Measurements from ENCODE around the gene CACNA1I. TPM values are rescaled to one million over a fixed set of nuclear protein-coding genes. Genes with fewer than 3 reads are reported as not detected.

CACNA1I gene
- total RNA-seq, 3 donors from 2014 or later (not counting 1 experiment from before 2014, with no cell fraction given) = 0.05 to 0.83 (median 0.72) TPM

DNA sequence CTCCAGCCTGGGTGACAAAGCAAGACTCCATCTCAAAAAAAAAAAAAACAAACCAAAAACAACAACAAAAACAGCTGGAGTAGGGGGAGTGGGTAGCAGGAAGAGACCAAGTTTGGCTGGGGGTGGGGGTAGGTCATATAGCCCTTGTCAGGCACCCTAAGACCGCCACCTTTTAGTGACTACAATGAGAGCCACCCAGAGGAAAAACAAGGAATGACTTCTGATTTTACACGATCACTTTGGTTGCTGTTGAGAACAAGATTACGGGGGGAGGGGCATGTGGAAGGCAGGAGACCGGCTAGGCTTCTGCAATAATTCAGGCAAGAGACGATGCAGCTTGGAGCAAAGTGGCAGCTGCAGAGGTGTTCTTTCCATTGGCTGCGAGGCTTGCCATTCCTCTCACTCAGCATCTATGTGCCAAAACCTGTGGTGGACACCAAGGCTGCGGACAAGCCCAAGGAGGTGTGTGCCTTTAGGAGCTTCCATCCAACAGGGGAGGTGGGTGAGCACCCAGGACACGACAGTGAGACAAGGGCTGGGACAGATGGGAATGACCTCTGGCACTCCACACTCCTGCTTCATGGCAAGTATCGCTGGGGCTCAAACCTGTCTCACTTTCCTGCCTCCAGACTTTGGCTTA, 39.7 kb upstream of the CACNA1I start:
- H3K4me1 ChIP-seq (ENCODE audit: control insufficient read depth, insufficient read depth, low read length) = peaks cover 69% of the 10 kb centered on the region
- no peaks in the 10 kb centered on the region for H3K9me3 ChIP-seq (ENCODE audit: control insufficient read depth, insufficient read depth, low read length)
- Mint-ChIP-seq H3K36me3 (no peaks in the 10 kb centered on the region), H3K27me3 (ENCODE audit: low read depth in 2 of 2) (no peaks in the 10 kb centered on the region), H3K4me3 (peak overlapping the region; percentile 94), H3K4me1 (peaks cover 41 to 66% of the 10 kb centered on the region in 2 donors), H3K27ac (peak overlapping the region; percentile 92 to 97), H3K9me3 (no peaks in the 10 kb centered on the region)
- no peaks in the 10 kb centered on the region for H3K27me3 ChIP-seq (ENCODE audit: control insufficient read depth, insufficient read depth, low read length)
- H3K36me3 ChIP-seq (ENCODE audit: control insufficient read depth, insufficient read depth, low read length) = peaks cover 24% of the 10 kb centered on the region
- intact Hi-C loops (cut with micrococcal nuclease) = loop anchor here (2.0 to 10.0 kb wide), 4 partner anchors 188 to 1114 kb away; partner anchors contain the start of gene CBX6
- peak in 1 of 2 donors; percentile 67 for DNase-seq
- no peak for ATAC-seq
- H3K27ac ChIP-seq (ENCODE audit: low read length) = no peak overlapping the region
- H3K4me3 ChIP-seq (ENCODE audit: low read length) = no peak overlapping the region
- TF ChIP-seq, protein P1, sequence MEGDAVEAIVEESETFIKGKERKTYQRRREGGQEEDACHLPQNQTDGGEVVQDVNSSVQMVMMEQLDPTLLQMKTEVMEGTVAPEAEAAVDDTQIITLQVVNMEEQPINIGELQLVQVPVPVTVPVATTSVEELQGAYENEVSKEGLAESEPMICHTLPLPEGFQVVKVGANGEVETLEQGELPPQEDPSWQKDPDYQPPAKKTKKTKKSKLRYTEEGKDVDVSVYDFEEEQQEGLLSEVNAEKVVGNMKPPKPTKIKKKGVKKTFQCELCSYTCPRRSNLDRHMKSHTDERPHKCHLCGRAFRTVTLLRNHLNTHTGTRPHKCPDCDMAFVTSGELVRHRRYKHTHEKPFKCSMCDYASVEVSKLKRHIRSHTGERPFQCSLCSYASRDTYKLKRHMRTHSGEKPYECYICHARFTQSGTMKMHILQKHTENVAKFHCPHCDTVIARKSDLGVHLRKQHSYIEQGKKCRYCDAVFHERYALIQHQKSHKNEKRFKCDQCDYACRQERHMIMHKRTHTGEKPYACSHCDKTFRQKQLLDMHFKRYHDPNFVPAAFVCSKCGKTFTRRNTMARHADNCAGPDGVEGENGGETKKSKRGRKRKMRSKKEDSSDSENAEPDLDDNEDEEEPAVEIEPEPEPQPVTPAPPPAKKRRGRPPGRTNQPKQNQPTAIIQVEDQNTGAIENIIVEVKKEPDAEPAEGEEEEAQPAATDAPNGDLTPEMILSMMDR (IDR thresholded peaks at IDR 0.05) = no peak
- WGBS (ENCODE audit: insufficient coverage) = 66% methylated on average over 9 of the region's 9 CpGs

GRCh38 chr22:39532215-39533073, 38.1 kb upstream of the CACNA1I start, which contains the start of gene RPS19BP1:
TSS of gene RPS19BP1 (minus strand) at chr22:39532748. CDS start at chr22:39532738, 10 bp downstream.
- no peaks in the 10 kb centered on the region for H3K36me3 Mint-ChIP-seq
- H3K4me1 ChIP-seq (ENCODE audit: control insufficient read depth, insufficient read depth, low read length) = peaks cover 54% of the 10 kb centered on the region
- no peaks in the 10 kb centered on the region for H3K9me3 Mint-ChIP-seq
- H3K36me3 ChIP-seq (ENCODE audit: control insufficient read depth, insufficient read depth, low read length) = peaks cover 24% of the 10 kb centered on the region
- WGBS (ENCODE audit: insufficient coverage) = under 1% methylated on average over 67 of the region's 67 CpGs
- peak; percentile 86 to 94 (median 87) for ATAC-seq
- peak; percentile 96 to 100 for DNase-seq
- no peaks in the 10 kb centered on the region for H3K9me3 ChIP-seq (ENCODE audit: control insufficient read depth, insufficient read depth, low read length)
- peak within 1 kb of the TSS; percentile 94 for H3K4me3 Mint-ChIP-seq
- intact Hi-C loops (cut with micrococcal nuclease) = loop anchor here (1.0 to 10.0 kb wide), 6 partner anchors 12 to 1112 kb away; partner anchors contain the start of genes ATF4, CBX6 and MIEF1
- peak within 1 kb of the TSS; percentile 90 for H3K4me3 ChIP-seq (ENCODE audit: low read length)
- no peaks in the 10 kb centered on the region for H3K27me3 ChIP-seq (ENCODE audit: control insufficient read depth, insufficient read depth, low read length)
- peak within 1 kb of the TSS; percentile 87 for H3K27ac ChIP-seq (ENCODE audit: low read length)
- H3K4me1 Mint-ChIP-seq = peaks cover 30 to 54% of the 10 kb centered on the region in 2 donors
- peak within 1 kb of the TSS; percentile 92 to 97 for H3K27ac Mint-ChIP-seq
- no peaks in the 10 kb centered on the region for H3K27me3 Mint-ChIP-seq (ENCODE audit: low read depth in 2 of 2)
- TF ChIP-seq, protein P1 (IDR thresholded peaks at IDR 0.05) = no peak

DNA sequence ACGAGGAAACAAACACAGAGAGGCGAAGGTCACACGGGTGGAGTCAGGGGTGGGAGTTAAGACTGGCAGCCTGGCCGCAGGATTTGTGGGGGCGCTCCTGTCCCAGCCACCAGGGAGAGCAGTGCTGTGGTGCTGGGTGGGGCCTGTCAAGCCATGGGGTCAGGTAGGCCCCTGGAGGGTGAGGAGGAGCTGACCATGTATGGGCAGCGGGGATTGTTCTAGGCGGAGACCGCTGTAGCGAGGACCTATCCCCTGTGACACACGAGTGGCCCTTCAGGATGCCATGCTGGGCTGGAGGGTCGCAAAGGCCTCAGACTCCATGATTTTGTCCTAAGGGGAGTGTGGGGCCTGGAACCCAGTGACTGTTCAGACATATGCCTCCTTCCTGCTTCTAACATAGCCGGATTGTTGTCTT, 36.5 kb upstream of the CACNA1I start:
- peaks cover 38% of the 10 kb centered on the region for H3K4me1 ChIP-seq (ENCODE audit: control insufficient read depth, insufficient read depth, low read length)
- WGBS (ENCODE audit: insufficient coverage) = 91% methylated on average over 12 of the region's 12 CpGs
- no peaks in the 10 kb centered on the region for H3K9me3 ChIP-seq (ENCODE audit: control insufficient read depth, insufficient read depth, low read length)
- ATAC-seq (no peak), DNase-seq (no peak)
- no peak overlapping the region for H3K27ac Mint-ChIP-seq
- H3K4me3 Mint-ChIP-seq = no peak overlapping the region
- no peaks in the 10 kb centered on the region for H3K27me3 Mint-ChIP-seq (ENCODE audit: low read depth in 2 of 2)
- peaks cover 11% of the 10 kb centered on the region for H3K36me3 ChIP-seq (ENCODE audit: control insufficient read depth, insufficient read depth, low read length)
- TF ChIP-seq, protein P1 (IDR thresholded peaks at IDR 0.05) = no peak
- H3K4me1 Mint-ChIP-seq = peaks cover 19 to 41% of the 10 kb centered on the region in 2 donors
- no peaks in the 10 kb centered on the region for H3K27me3 ChIP-seq (ENCODE audit: control insufficient read depth, insufficient read depth, low read length)
- H3K4me3 ChIP-seq (ENCODE audit: low read length) = no peak overlapping the region
- H3K36me3 Mint-ChIP-seq = no peaks in the 10 kb centered on the region
- intact Hi-C loops (cut with micrococcal nuclease) = loop anchor here (1.0 to 10.0 kb wide), 5 partner anchors 491 to 1111 kb away; partner anchors contain the start of gene CBX6
- H3K27ac ChIP-seq (ENCODE audit: low read length) = no peak overlapping the region
- H3K9me3 Mint-ChIP-seq = no peaks in the 10 kb centered on the region

Data from natural killer cell (primary cell).